PC-3 (cell line): ENCODE results near the gene ERBB4. TPM values are rescaled to one million over a fixed set of nuclear protein-coding genes. Genes with fewer than 3 reads are reported as not detected.

Experiments used
- ATAC-seq: fragments of 200-7000 bp; cut with Tn5 transposase; 2 replicates; pipeline ENCODE4 v1.9.1; 2020; ENCODE audit warnings: mild to moderate bottlenecking, moderate library complexity
- BruUV-seq: library from RNA; stranded (reverse); fragments of 400-500 nt; replicated peaks from 2 replicates; lab custom pipeline; 2021; lab: Mats Ljungman, UMichigan
- CTCF ChIA-PET: fragments of 300-600 bp; sonication (Branson Sonifier 250); formaldehyde crosslinking; loops from one replicate; lab custom pipeline; 2022; ENCODE audit warnings: antibody characterized with exemption; lab: Charles Lee
- POLR2A ChIA-PET: fragments of 300-600 bp; sonication (Branson Sonifier 250); formaldehyde crosslinking; loops from one replicate; lab custom pipeline; 2022; ENCODE audit warnings: antibody characterized with exemption; ENCODE audit not compliant: unreplicated experiment; lab: Charles Lee
- DNase-seq: peaks from one replicate; pipeline ENCODE4 v3.0.0-alpha.2; 2015
- H2AFZ ChIP-seq: fragments of 300-600 bp; sonication (generic); 2 replicates; pipeline ENCODE4 v1.6.0; 2016; ENCODE audit warnings: antibody characterized with exemption, low read length
- H3F3A ChIP-seq: fragments of 300-600 bp; sonication (generic); one replicate; pipeline ENCODE4 v1.6.0; 2017; ENCODE audit warnings: antibody characterized with exemption, low read length, control low read depth, mild to moderate bottlenecking; ENCODE audit not compliant: unreplicated experiment
- H3K27ac ChIP-seq: fragments of 300-600 bp; sonication (generic); 2 replicates; pipeline ENCODE4 v1.5.1; 2016; ENCODE audit warnings: mild to moderate bottlenecking, low read length
- H3K27me3 ChIP-seq: fragments of 300-600 bp; sonication (generic); 2 replicates; pipeline ENCODE4 v1.6.1; 2016; ENCODE audit warnings: low read length, mixed read lengths
- H3K36me3 ChIP-seq: fragments of 300-600 bp; sonication (generic); 2 replicates; pipeline ENCODE4 v1.6.1; 2016; ENCODE audit warnings: low read depth, mixed run types, low read length, mixed read lengths
- H3K4me1 ChIP-seq: fragments of 300-600 bp; sonication (generic); 2 replicates; pipeline ENCODE4 v1.5.1; 2016; ENCODE audit warnings: low read length; ENCODE audit not compliant: insufficient read depth
- H3K4me2 ChIP-seq: fragments of 300-600 bp; sonication (generic); 2 replicates; pipeline ENCODE4 v1.6.0; 2016; ENCODE audit warnings: low read length
- H3K4me3 ChIP-seq: fragments of 300-600 bp; sonication (generic); 2 replicates; pipeline ENCODE4 v1.5.1; 2016; ENCODE audit warnings: mild to moderate bottlenecking, low read length, mixed read lengths
- H3K79me2 ChIP-seq: fragments of 300-600 bp; sonication (generic); 2 replicates; pipeline ENCODE4 v1.6.1; 2017; ENCODE audit warnings: low read length, mixed read lengths
- H3K9ac ChIP-seq: fragments of 300-600 bp; sonication (generic); 2 replicates; pipeline ENCODE4 v1.6.0; 2016; ENCODE audit warnings: mild to moderate bottlenecking, low read length
- H3K9me2 ChIP-seq: fragments of 300-600 bp; sonication (generic); replicated peaks from 2 replicates; pipeline ENCODE4 v1.6.1; 2016; ENCODE audit warnings: mixed run types, low read length, mixed read lengths
- H3K9me3 ChIP-seq: fragments of 300-600 bp; sonication (generic); 2 replicates; pipeline ENCODE4 v1.6.1; 2016; ENCODE audit warnings: low read length, mixed read lengths
- H4K20me1 ChIP-seq: fragments of 300-600 bp; sonication (generic); 2 replicates; pipeline ENCODE4 v1.6.1; 2016; ENCODE audit warnings: low read length, mixed read lengths
- CTCF ChIP-seq: fragments of 300-600 bp; sonication (generic); conservative IDR thresholded peaks from 2 replicates; pipeline ENCODE4 v1.5.1; 2017; ENCODE audit warnings: antibody characterized with exemption, low read depth, mild to moderate bottlenecking, low read length
- EZH2 ChIP-seq: fragments of 300-600 bp; sonication (generic); IDR thresholded peaks from one replicate; pipeline ENCODE4 v1.6.1; 2017; ENCODE audit warnings: antibody characterized with exemption, mild to moderate bottlenecking, low read length; ENCODE audit not compliant: unreplicated experiment
- EZH2phosphoT487 ChIP-seq: fragments of 300-600 bp; sonication (generic); IDR thresholded peaks from 2 replicates; pipeline ENCODE4 v1.6.1; 2018; ENCODE audit warnings: mild to moderate bottlenecking, antibody characterized with exemption, low read length, borderline replicate concordance
- intact Hi-C: fragments of 100-400 bp; cut with micrococcal nuclease; formaldehyde crosslinking; loops from 2 replicates; pipeline ENCODE4 v1.9.0; 2023
- total RNA-seq: library from RNA; depleted of rRNA; stranded (reverse); fragments of >200 nt; gene quantifications from 2 replicates; pipeline ENCODE4 v1.2.3, GENCODE V29; 2014

Gene ERBB4
- total RNA-seq, 1 experiment from 2014 or later, result under 0.01 TPM

GRCh38 chr2:211423018-211423417 lies 1115.6 kb downstream of the ERBB4 start:
- no peaks in the 10 kb centered on the region for H3K9me3 ChIP-seq
- H3K4me1 ChIP-seq, result no peaks in the 10 kb centered on the region
- CTCF ChIA-PET, result no interaction called here
- no peak overlapping the region for H3K4me3 ChIP-seq
- intact Hi-C loops, result no loop called here
- H3K36me3 ChIP-seq, result no peaks in the 10 kb centered on the region
- no peak for TF ChIP-seq EZH2phosphoT487
- TF ChIP-seq EZH2, result no peak
- TF ChIP-seq CTCF, result no peak
- no peaks in the 10 kb centered on the region for H3F3A ChIP-seq
- H2AFZ ChIP-seq, result no peak overlapping the region
- H3K9ac ChIP-seq, result no peak overlapping the region
- no peaks in the 10 kb centered on the region for H3K79me2 ChIP-seq
- no TSS peak for BruUV-seq
- DNase-seq (no peak), ATAC-seq (no peak)
- no peaks in the 10 kb centered on the region for H3K9me2 ChIP-seq
- no peaks in the 10 kb centered on the region for H4K20me1 ChIP-seq
- POLR2A ChIA-PET, result no interaction called here
- no peak overlapping the region for H3K27ac ChIP-seq
- no peak overlapping the region for H3K4me2 ChIP-seq
- H3K27me3 ChIP-seq, result peaks cover 18% of the 10 kb centered on the region

- Histone ChIP-seq H3K4me3 (no peak overlapping the region), H3K36me3 (no peaks in the 10 kb centered on the region), H3K4me2 (no peak overlapping the region), H2AFZ (no peak overlapping the region), H3F3A (no peaks in the 10 kb centered on the region), H3K4me1 (no peaks in the 10 kb centered on the region), H3K27me3 (peaks cover 13% of the 10 kb centered on the region), H3K9me2 (no peaks in the 10 kb centered on the region), H3K27ac (no peak overlapping the region), H3K9me3 (no peaks in the 10 kb centered on the region), H3K79me2 (no peaks in the 10 kb centered on the region), H4K20me1 (no peaks in the 10 kb centered on the region), H3K9ac (no peak overlapping the region)
- TF ChIP-seq EZH2phosphoT487 (no peak), EZH2 (no peak), CTCF (no peak)
- POLR2A ChIA-PET, result no interaction called here
- DNase-seq, result no peak
- no TSS peak for BruUV-seq
- ATAC-seq, result no peak
- intact Hi-C loops, result no loop called here
- CTCF ChIA-PET, result no interaction called here
Measured at GRCh38 chr2:211417544-211417943, 1121.1 kb downstream of the ERBB4 start.

GRCh38 chr2:211416373-211416772 lies 1122.2 kb downstream of the ERBB4 start:
- Histone ChIP-seq H3K9me2 (no peaks in the 10 kb centered on the region), H2AFZ (no peak overlapping the region), H3K79me2 (no peaks in the 10 kb centered on the region), H3K27me3 (peaks cover 5% of the 10 kb centered on the region; the same call in 1 of the 2 replicates), H4K20me1 (no peaks in the 10 kb centered on the region), H3K36me3 (no peaks in the 10 kb centered on the region), H3F3A (no peaks in the 10 kb centered on the region), H3K4me2 (no peak overlapping the region), H3K27ac (no peak overlapping the region), H3K4me3 (no peak overlapping the region), H3K9ac (no peak overlapping the region), H3K9me3 (no peaks in the 10 kb centered on the region), H3K4me1 (no peaks in the 10 kb centered on the region)
- no TSS peak for BruUV-seq
- TF ChIP-seq CTCF (no peak), EZH2 (no peak), EZH2phosphoT487 (no peak)
- intact Hi-C loops, result no loop called here
- ATAC-seq (no peak), DNase-seq (no peak)
- ChIA-PET POLR2A (no interaction called here), CTCF (no interaction called here)
